Endodermal cell (in vitro differentiated cells): Measurements from ENCODE around the gene NDUFS7. TPM values are rescaled to one million over a fixed set of nuclear protein-coding genes. Genes with fewer than 3 reads are reported as not detected.

Source experiments
- DNase-seq: peaks from one replicate; pipeline ENCODE4 v3.0.0-alpha.2; 2017
- H3K27ac ChIP-seq: 2 replicates; pipeline ENCODE4 v1.5.1; 2013; ENCODE audit warnings: mild to moderate bottlenecking, low read depth, low read length, moderate library complexity
- H3K27me3 ChIP-seq: 2 replicates; pipeline ENCODE4 v1.6.1; 2013; ENCODE audit warnings: mild to moderate bottlenecking, low read length, moderate library complexity; ENCODE audit not compliant: insufficient read depth, control insufficient read depth, poor library complexity, severe bottlenecking
- H3K36me3 ChIP-seq: 2 replicates; pipeline ENCODE4 v1.7.0; 2013; ENCODE audit warnings: mild to moderate bottlenecking, low read length, moderate library complexity; ENCODE audit not compliant: control insufficient read depth, insufficient read depth
- H3K4me1 ChIP-seq: one replicate; pipeline ENCODE4 v1.7.0; 2013; ENCODE audit warnings: low read length; ENCODE audit not compliant: control insufficient read depth, insufficient read depth
- H3K4me3 ChIP-seq: 2 replicates; pipeline ENCODE4 v1.5.1; 2013; ENCODE audit warnings: mild to moderate bottlenecking, low read length, moderate library complexity
- H3K9ac ChIP-seq: 2 replicates; pipeline ENCODE4 v1.6.1; 2013; ENCODE audit warnings: mild to moderate bottlenecking, low read length, moderate library complexity; ENCODE audit not compliant: poor library complexity, severe bottlenecking; ENCODE audit errors: extremely low read depth
- H3K9me3 ChIP-seq: 2 replicates; pipeline ENCODE4 v1.6.1; 2013; ENCODE audit warnings: mild to moderate bottlenecking, low read length, moderate library complexity; ENCODE audit not compliant: control insufficient read depth
- H3K27ac Mint-ChIP-seq: 2 replicates; pipeline ENCODE4 v1.8.0; 2020; ENCODE audit warnings: mixed read lengths
- H3K27me3 Mint-ChIP-seq: 2 replicates; pipeline ENCODE4 v1.8.0; 2021; ENCODE audit warnings: mild to moderate bottlenecking, mixed read lengths; ENCODE audit not compliant: insufficient read depth
- H3K36me3 Mint-ChIP-seq: 2 replicates; pipeline ENCODE4 v1.8.0; 2020; ENCODE audit warnings: low read depth, mixed read lengths
- H3K4me1 Mint-ChIP-seq: 2 replicates; pipeline ENCODE4 v1.8.0; 2020; ENCODE audit warnings: mixed read lengths
- H3K4me3 Mint-ChIP-seq: 2 replicates; pipeline ENCODE4 v1.8.0; 2020; ENCODE audit warnings: mild to moderate bottlenecking, moderate library complexity, mixed read lengths
- H3K9me3 Mint-ChIP-seq: 2 replicates; pipeline ENCODE4 v1.8.0; 2020; ENCODE audit warnings: mild to moderate bottlenecking, mixed read lengths
- WGBS, 2 experiments: methylation state at CpG; one replicate each; pipeline versions ENCODE4 v1.1.5 to v1.1.7; 2013; ENCODE audit warnings: missing lambda C conversion rate in 2 of 2, mixed read lengths in 1 of 2; ENCODE audit not compliant: insufficient coverage in 1 of 2, insufficient read length in 1 of 2; 5-methylcytosine and 5-hydroxymethylcytosine counted together
- total RNA-seq, 2 donors: library from RNA; stranded (reverse); fragmentation: NEBNext Ultra II Directional in 1 of 2; extraction: Animal tissue kit (Norgen Biotek cat#: 25700) in 1 of 2; gene quantifications; 2 replicates in 1 of 2; 3 replicates in 1 of 2; pipeline ENCODE4 v1.2.1, GENCODE V29; 2021
- TF ChIP-seq, protein P1 (sequence below): fragments of 200-600 bp; sonication (generic); conservative IDR thresholded peaks from 2 replicates; pipeline ENCODE4 v1.5.0; 2021; ENCODE audit warnings: antibody characterized with exemption, mild to moderate bottlenecking

NDUFS7 gene
- total RNA-seq, 2 donors from 2014 or later: 57.0 to 62.5 TPM

DNA sequence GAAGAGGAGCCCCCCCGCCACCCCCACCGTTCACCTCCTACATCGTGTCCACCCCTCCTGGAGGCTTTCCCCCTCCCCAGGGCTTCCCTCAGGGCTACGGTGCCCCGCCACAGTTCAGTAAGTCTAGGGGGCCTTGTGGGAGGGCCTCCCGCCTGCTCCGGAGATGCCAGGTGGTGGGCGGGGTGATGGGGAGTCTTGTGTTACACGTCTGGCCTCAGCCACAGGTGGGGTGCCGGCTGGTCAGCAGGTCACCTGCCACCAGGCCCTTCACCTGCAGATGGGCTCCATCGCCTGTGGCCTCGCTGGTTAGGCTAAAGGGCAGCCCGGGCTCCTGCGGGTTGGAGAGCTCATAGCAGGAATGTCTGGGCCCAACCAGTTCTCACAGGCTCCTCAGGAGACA, 46.5 kb downstream of the NDUFS7 start:
- H3K27me3 ChIP-seq: no peaks in the 10 kb centered on the region
- no peak overlapping the region for H3K27ac ChIP-seq
- no peak overlapping the region for H3K27ac Mint-ChIP-seq
- H3K9ac ChIP-seq: no peak overlapping the region
- TF ChIP-seq, protein P1, sequence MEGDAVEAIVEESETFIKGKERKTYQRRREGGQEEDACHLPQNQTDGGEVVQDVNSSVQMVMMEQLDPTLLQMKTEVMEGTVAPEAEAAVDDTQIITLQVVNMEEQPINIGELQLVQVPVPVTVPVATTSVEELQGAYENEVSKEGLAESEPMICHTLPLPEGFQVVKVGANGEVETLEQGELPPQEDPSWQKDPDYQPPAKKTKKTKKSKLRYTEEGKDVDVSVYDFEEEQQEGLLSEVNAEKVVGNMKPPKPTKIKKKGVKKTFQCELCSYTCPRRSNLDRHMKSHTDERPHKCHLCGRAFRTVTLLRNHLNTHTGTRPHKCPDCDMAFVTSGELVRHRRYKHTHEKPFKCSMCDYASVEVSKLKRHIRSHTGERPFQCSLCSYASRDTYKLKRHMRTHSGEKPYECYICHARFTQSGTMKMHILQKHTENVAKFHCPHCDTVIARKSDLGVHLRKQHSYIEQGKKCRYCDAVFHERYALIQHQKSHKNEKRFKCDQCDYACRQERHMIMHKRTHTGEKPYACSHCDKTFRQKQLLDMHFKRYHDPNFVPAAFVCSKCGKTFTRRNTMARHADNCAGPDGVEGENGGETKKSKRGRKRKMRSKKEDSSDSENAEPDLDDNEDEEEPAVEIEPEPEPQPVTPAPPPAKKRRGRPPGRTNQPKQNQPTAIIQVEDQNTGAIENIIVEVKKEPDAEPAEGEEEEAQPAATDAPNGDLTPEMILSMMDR: no peak
- H3K9me3 ChIP-seq: no peaks in the 10 kb centered on the region
- H3K4me3 Mint-ChIP-seq: no peak overlapping the region
- WGBS, 2 experiments: 99 to 100% methylated on average over 4 to 14 of the region's 14 CpGs
- no peaks in the 10 kb centered on the region for H3K4me1 ChIP-seq
- peaks cover 70% of the 10 kb centered on the region for H3K36me3 ChIP-seq
- no peak for DNase-seq
- H3K4me1 Mint-ChIP-seq: no peaks in the 10 kb centered on the region
- no peak overlapping the region for H3K4me3 ChIP-seq
- H3K27me3 Mint-ChIP-seq: no peaks in the 10 kb centered on the region
- H3K9me3 Mint-ChIP-seq: no peaks in the 10 kb centered on the region
- peaks cover 42% of the 10 kb centered on the region for H3K36me3 Mint-ChIP-seq

- H3K27ac Mint-ChIP-seq: peak overlapping the region; percentile 44
Measured at GRCh38 chr19:1431759-1432506, 48.2 kb downstream of the NDUFS7 start.

GRCh38 chr19:1432507-1432887, 48.8 kb downstream of the NDUFS7 start:
- Histone ChIP-seq H3K36me3 (peaks cover 55% of the 10 kb centered on the region), H3K4me3 (no peak overlapping the region), H3K27me3 (no peaks in the 10 kb centered on the region), H3K4me1 (no peaks in the 10 kb centered on the region), H3K9me3 (no peaks in the 10 kb centered on the region), H3K27ac (no peak overlapping the region), H3K9ac (no peak overlapping the region)
- H3K4me1 Mint-ChIP-seq: no peaks in the 10 kb centered on the region
- H3K27me3 Mint-ChIP-seq: no peaks in the 10 kb centered on the region
- WGBS, 2 experiments: 95 to 100% methylated on average over 6 to 16 of the region's 16 CpGs
- H3K36me3 Mint-ChIP-seq: peaks cover 39% of the 10 kb centered on the region
- TF ChIP-seq, protein P1: no peak
- DNase-seq: no peak
- H3K27ac Mint-ChIP-seq: no peak overlapping the region
- no peak overlapping the region for H3K4me3 Mint-ChIP-seq
- H3K9me3 Mint-ChIP-seq: no peaks in the 10 kb centered on the region

More at GRCh38 chr19:1431759-1432506, 48.2 kb downstream of the NDUFS7 start:
- Mint-ChIP-seq H3K9me3 (no peaks in the 10 kb centered on the region), H3K36me3 (peaks cover 39% of the 10 kb centered on the region), H3K27me3 (no peaks in the 10 kb centered on the region), H3K4me3 (no peak overlapping the region), H3K4me1 (no peaks in the 10 kb centered on the region)
- H3K36me3 ChIP-seq: peaks cover 61% of the 10 kb centered on the region
- H3K4me3 ChIP-seq: no peak overlapping the region
- no peaks in the 10 kb centered on the region for H3K4me1 ChIP-seq
- H3K27ac ChIP-seq: no peak overlapping the region
- no peaks in the 10 kb centered on the region for H3K27me3 ChIP-seq
- H3K9ac ChIP-seq: no peak overlapping the region
- H3K9me3 ChIP-seq: no peaks in the 10 kb centered on the region
- no peak for DNase-seq
- 94 to 97% methylated on average over 14 to 24 of the region's 24 CpGs for WGBS, 2 experiments
- TF ChIP-seq, protein P1: no peak
